Heart left ventricle (tissue), 13 donors: Measurements from ENCODE around the gene TNFRSF11A.

ENCODE experiments used
- POLR2A ChIP-seq, 2 donors: fragments of 450-650 bp; IDR thresholded peaks; one replicate each; pipeline ENCODE4 v1.6.1; 2017; ENCODE audit warnings: antibody characterized with exemption in 2 of 2, mild to moderate bottlenecking in 2 of 2, moderate library complexity in 2 of 2
- TF ChIP-seq, protein P1 (sequence below), 12 donors: fragments of 200-600 bp; sonication (generic) in 4 of 12; IDR thresholded peaks; one replicate each; pipeline versions ENCODE4 v1.5.0 to v1.8.0; 2018 to 2022; ENCODE audit warnings: antibody characterized with exemption in 12 of 12, mild to moderate bottlenecking in 5 of 12
- donor health status: ischemic (EF 13 %, LVEDD 7.1; RV severe dilation, severe dysfunction).
- donor health status: DM: no; HTN: yes; CAD: no.
- donor health status: DM: no; HTN: no; CAD: no.
- donor health status: ischemic (EF 25% LVEDD 6.9; RV normal size, moderate dysfunction).
- donor health status: ischemic (EF 25% LVEDD 5.7; RV mildly dilated, moderate dysfunction).
- donor health status: ischemic (EF 35%, LVEDD 5.7; RV mildly dilated, moderate dysfunction).
- donor health status: nonischemic (EF 11% LVEDD 7.7; RV severe dilation, severe dysfunction).
- donor health status: DM: yes; HTN: yes; CAD: no.
- donor health status: PGD.
- donor health status: ischemic (EF 29% LVEDD 5.4; RV normal size, mild dysfunction).
- donor health status: nonischemic (EF 23%, LVEDD 6.1; RV moderate dilation, normal function).

DNA sequence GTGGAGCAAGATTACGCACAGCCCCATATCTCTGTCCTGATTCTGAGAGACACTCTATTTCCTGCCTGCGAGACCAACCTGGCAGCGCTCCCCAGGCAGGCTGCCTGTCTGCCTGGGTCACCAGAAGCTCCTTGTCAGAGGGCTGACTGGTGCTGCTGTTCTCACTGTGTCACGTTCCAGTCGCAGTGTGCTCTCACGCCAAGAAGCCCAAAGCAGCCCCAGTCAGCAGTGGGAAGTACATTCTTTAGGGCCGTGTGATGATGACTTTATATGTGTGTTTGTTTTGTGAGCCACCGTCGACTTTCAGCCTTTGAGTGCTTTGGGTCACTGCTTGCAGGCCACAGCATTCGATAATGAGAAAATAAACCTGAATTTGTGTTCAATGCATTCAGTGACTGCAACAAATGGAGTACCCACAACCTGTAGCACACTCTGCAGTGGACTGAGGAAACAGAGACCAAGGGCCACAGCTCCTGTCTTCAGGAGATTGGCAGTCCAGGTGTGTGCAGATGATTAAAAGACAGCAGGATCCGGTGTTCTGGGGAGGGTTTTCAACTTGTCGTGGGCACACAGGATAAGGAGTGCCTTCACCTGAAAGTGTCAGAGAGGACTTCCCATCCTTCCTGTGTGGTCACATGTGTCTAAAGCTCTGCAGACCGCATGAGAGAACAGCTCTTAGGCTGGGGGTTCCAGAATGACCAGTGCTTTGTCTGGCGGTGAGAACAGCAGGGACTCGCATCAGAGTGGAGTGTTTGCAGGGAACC, 4.8 kb downstream of the TNFRSF11A start:
- TF ChIP-seq, protein P1, sequence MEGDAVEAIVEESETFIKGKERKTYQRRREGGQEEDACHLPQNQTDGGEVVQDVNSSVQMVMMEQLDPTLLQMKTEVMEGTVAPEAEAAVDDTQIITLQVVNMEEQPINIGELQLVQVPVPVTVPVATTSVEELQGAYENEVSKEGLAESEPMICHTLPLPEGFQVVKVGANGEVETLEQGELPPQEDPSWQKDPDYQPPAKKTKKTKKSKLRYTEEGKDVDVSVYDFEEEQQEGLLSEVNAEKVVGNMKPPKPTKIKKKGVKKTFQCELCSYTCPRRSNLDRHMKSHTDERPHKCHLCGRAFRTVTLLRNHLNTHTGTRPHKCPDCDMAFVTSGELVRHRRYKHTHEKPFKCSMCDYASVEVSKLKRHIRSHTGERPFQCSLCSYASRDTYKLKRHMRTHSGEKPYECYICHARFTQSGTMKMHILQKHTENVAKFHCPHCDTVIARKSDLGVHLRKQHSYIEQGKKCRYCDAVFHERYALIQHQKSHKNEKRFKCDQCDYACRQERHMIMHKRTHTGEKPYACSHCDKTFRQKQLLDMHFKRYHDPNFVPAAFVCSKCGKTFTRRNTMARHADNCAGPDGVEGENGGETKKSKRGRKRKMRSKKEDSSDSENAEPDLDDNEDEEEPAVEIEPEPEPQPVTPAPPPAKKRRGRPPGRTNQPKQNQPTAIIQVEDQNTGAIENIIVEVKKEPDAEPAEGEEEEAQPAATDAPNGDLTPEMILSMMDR (IDR thresholded peaks at IDR 0.05) = no peak
- no peak for TF ChIP-seq POLR2A (IDR thresholded peaks at IDR 0.05)
